Measurements from ENCODE around the gene USO1.
"Not testable (repeated sequence)": the region's sequence is repeated elsewhere in the genome, so short reads cannot be mapped to it uniquely, and the experiment has no call there.

USO1 gene, protein sequence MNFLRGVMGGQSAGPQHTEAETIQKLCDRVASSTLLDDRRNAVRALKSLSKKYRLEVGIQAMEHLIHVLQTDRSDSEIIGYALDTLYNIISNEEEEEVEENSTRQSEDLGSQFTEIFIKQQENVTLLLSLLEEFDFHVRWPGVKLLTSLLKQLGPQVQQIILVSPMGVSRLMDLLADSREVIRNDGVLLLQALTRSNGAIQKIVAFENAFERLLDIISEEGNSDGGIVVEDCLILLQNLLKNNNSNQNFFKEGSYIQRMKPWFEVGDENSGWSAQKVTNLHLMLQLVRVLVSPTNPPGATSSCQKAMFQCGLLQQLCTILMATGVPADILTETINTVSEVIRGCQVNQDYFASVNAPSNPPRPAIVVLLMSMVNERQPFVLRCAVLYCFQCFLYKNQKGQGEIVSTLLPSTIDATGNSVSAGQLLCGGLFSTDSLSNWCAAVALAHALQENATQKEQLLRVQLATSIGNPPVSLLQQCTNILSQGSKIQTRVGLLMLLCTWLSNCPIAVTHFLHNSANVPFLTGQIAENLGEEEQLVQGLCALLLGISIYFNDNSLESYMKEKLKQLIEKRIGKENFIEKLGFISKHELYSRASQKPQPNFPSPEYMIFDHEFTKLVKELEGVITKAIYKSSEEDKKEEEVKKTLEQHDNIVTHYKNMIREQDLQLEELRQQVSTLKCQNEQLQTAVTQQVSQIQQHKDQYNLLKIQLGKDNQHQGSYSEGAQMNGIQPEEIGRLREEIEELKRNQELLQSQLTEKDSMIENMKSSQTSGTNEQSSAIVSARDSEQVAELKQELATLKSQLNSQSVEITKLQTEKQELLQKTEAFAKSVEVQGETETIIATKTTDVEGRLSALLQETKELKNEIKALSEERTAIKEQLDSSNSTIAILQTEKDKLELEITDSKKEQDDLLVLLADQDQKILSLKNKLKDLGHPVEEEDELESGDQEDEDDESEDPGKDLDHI

DNA sequence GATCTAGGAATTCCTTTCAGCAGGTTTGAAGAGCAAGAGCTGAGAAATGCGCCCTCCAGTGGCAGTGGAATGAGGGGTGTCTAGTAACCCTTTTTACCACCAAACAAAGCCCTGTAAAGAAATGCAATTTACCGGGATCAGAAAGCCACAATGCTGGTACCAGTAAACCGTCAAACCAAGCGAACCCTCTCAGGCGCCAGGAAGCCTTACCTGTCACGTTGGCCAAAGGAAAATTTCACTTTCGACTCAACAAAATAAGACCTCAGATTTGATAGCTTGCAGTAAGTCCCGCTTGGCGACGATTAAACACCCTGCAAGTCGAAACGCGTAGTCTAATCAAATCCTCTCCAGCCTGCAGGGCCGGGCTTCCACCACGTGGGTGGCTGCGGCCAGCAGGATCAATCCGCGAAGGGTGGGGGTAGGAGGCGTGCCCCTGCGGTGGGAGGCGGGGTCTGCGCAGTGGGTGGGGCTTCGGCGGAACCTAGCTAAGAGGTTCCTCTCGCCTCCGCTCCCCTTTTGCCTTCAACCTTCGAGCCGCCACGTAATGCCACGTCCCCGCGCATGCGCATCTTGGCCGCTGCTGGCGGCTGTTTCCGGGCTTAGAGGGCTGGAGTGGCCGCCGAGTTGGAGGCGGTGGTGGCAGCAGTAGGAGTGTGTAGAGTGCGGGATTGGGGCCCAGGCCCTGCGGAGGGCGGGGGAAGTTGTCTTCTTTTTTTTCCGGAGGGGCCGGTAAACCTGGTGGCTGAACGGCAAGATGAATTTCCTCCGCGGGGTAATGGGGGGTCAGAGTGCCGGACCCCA is at the start of gene USO1:
USO1 (plus strand) TSS at position 512 of the 801 bp plus-strand sequence; CDS start at position 755, 243 bp downstream.
- peak; percentile 89 for FAIRE-seq

DNA sequence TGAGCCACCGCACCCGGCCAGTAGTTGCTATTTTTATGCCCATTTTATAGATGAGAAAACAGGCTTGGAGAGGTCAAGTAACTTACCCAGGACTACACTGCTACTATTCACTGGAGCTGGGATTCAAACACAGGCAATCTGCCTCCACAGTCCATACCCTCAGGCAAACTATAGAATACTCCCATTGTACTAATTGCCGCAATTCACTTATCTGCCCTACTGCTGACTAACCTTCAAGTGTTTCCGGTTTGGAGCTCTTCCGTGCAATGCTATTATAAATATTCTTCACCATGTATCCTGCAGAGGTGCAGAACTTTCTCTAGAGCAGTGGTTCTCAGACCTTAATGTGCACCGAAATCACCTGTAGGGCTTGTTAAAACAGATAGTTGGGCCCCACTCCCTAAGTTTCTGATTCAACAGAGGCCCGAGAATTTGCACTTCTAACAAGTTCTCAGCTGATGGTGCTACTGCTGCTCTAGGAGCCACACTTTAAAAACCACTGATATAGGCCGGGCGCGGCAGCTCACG is 49.3 kb upstream of the USO1 start:
- FAIRE-seq, result no peak

DNA sequence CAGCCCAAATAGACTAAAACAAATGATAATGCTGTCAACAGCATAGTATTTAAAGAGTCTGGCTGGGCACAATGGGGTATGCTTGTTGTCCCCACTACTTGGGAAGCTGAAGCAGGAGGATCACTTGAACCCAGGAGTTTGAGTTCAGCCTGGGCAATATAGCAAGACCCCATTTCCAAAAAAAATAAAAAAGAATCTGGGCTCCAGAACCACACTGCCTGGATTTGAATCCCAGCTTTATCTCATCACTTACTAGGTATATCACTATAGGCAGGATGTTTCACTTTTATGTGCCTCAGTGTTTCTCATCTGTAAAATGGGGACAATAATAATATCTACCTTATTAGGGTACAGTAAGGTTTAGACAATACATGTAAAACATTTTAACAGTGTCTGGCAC is 45.9 kb upstream of the USO1 start:
- FAIRE-seq, result no peak

DNA sequence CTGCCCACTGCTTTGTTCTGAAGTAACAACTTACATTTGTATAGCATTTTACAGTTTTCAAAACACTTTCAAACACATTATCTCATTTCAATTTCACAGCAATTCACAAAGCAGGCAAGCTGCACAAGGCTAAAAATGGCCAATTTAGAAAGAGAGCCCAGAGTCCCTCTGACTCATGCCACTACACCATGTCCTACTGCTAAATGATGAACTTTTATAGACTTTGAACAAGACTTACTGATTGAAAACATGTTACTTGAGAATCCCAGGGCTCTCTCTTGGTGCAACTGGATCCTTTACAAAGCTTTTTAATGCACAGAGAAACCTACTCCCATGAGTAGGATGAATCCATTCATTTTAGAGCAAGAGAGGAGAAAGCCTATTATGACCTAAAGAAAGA is 45.4 kb upstream of the USO1 start:
- FAIRE-seq, result no peak

DNA sequence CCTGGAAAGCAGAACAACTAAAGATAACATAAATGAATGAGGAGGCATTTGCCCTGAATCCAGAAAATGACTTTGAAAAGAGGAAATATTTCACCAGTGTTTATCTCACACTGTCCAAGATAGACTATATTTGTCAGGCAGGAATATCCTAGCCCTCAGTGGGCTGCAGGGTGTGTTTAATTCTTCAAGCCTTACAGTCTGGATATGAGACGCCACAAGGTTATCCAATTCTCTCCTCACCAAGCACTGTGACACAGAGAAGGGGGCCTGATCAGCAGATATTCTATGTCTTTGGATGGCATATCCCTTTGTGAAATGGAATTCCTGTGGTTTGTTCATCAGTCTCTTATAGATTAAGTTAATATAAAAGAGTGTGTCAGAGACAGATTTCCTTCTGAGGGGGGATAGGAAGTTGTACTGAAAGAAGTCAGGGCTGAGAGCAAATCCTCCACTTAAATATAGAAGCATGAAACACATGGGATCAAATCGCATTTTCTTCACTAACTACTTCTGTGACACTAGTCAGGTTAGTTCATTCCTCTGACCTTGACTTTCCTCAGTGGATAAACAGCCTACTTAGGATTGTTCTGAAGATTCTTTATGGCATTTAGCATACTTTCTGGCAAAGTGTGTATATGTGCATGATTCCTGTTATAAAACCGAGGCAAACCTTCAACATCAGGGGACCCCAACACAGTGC is 44.4 kb upstream of the USO1 start:
- FAIRE-seq, result no peak

DNA sequence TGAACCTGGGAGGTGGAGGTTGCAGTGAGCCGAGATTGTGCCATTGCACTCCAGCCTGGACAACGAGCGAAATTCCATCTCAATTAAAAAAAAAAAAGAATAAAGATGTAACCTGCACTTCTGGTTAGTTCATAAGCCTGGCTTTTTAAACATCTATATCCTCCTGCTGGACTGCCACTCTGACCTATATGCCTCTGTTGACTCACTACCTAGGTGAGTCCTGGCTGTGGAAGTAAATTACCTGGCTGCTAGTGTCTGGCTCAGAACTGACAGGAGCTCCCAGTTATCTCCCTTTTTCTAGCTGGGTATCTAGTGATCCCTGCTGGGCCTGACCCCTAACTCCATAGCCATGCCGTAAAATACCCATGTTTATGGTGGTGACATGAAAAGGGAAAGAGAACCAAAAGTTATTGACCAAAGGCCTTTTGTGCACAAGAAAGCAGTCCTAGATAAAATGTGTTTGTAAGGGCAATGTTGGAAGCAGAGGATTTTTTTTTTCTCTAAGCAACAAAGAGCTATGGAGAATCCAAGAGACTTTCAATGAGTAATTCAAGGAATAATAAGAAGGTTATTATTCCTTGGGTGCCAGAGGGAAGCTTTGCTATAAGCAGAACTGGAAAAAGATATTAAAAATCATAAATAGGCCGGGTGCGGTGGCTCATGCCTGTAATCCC is 40.8 kb upstream of the USO1 start:
- no peak for FAIRE-seq

DNA sequence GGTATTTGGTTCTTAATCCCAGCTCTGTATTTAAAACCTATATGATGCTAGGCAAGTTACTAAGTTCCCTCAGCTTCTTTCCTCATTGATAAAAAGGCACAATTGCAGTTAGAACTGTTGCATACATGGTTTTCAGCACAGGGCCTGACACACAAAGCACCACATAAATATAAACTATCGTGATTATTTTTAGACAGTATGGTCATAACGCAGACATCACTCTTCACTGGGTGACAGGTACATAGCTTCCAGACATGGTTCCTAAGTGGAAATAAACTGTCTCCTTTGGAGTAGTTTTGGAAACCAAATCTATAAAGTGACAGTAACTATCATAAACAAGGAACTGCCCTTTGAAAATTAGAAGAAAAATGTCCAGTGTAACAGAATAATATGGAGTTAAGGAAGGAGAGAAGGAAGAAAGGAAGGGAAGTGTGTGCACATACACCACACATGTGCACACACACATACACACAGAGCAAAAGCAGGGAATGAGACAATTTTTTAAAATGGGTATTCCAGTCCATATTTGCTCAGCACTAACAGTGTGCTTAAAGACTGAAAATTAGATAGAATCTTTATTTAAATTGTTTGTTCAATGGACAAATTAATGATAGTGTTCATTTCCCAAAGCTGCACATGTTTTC is 38.7 kb upstream of the USO1 start:
- no peak for FAIRE-seq

DNA sequence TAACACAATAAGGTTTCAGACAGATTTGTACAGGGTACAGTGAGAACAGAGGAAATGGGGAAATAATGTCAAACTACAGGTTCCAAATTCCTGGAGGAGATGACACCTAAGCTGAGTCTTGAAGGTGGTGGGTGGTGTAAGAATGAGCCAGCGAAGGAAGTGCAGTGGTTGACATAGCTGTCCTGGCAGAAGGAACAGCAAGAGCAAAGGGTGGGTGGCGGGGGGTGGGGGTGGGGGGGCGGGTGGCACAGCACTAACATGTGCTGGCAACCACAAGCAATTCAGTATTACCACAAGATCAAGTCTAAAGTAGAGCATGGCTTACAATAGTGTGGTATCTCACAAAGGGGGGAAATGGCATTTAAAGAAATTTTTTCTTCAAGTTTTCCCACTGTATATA is 38.0 kb upstream of the USO1 start:
- FAIRE-seq, result no peak

DNA sequence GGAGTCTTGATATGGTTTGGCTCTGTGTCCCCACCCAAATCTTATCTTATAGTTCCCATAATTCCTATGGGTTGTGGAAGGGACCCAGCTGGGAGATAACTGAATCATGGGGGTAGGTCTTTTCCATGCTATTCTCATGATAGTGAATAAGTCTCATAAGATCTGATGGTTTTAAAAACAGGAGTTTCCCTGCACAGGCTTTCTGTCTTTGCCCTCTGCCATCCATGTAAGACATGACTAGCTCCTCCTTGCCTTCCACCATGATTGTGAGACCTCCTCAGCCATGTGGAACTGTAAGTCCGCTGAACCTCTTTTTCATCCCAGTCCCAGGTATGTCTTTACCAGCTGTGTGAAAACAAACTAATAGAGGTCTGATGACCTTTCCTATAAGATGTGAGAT is 37.3 kb upstream of the USO1 start:
- not testable (repeated sequence) for FAIRE-seq

DNA sequence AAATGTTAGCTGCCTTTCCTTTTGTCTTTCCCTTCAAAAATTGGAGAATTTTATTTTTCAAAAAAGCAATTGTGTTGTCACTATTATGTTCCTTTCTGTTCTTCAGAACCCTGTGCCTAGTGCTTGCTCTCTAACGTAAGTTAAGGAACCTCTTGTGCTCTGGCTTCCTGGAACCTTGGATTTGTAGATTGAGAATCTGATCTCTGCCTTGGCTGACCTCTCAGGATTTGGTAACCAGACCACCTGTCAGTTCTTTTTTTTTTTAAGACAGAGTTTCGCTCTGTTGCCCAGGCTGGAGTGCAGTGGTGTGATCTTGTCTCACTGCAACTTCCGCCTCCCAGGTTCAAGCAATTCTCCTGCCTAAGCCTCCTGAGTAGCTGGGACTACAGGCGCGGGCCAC is 32.3 kb upstream of the USO1 start:
- not testable (repeated sequence) for FAIRE-seq

DNA sequence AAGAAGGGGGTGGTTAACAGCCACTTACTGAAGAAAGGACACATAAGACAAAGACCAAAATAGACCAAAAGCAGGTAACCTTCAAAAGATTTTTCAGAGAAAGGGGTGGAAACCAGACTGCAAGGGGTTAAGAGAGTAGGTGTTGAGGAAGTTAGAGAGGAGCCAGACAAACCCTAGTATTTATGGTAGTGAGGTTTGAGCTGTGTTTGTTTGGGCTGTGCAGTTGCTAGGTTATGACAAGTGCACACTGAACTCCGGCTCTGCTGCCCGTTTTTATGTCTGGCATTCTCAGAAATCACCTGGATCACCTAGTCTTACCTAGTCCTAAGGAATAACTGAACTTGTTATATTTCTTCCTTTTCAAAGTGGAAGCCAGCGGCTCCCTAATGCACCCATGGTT is 28.3 kb upstream of the USO1 start:
- FAIRE-seq, result no peak

DNA sequence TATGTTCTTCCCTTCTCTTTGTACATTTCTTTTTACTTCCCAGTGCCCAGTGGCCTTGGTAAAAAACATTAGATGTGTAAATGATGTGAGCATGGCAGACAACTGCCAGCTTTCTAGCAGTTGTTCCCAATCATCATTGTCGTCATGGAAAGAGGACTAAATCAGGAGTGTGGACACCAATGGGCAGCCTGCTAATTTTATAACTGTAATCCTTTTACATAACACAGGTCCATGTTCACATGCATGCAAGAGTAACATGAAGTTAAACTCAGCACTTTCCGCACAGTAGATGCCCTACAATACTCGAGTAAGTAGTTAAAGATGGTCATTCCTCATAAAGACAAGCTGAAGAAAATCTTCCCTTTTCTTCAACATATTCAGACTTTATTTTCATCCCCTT is 27.8 kb upstream of the USO1 start:
- no peak for FAIRE-seq

DNA sequence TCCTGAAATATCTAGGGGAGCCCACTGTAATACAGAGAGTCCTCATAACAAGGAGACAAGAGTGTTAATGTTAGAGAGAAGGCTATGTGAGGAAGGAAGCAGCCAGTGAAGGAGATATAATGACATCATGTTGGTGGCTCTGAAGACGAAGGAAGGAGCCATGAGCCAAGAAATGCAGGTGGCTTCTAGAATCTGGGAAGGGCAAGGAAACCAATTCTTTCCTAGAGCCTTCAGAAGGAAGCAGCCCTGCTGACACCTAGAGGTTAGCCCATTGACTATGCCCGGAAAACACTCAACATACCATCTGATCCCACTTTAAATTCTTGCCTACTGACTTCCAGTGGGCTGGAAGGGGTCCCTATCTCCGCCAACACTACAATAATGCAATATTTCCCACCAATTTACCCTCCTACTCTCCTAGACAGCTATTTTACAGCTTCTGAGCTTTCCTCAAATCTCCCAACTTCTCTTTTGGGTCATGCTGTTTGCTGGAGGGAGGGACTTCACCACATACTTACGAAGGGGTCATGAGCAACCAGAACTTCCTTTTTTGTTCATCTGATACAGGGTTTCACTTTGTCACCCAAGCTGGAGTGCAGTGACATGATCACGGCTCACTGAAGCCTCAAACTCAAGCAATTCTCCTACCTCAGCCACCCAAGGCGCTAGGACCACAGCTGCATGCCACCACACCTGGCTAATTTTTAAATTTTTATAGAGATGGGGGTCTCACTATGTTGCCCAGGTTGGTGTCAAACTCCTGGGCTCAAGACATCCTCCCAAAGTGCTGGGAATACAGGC is 26.0 kb upstream of the USO1 start:
- no peak for FAIRE-seq

DNA sequence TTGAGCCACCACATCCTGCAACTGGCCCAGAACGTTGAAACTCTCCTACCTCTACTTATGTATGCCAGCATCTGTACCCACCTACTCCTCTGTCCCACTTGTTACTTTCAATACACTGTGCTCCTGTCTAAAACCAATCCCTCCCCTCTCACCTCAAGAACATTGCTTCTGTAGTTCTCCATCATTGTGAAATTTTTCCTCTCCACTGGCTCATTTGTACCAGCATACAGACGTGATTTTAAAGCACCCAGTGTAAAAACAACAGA is 25.5 kb upstream of the USO1 start:
- no peak for FAIRE-seq

DNA sequence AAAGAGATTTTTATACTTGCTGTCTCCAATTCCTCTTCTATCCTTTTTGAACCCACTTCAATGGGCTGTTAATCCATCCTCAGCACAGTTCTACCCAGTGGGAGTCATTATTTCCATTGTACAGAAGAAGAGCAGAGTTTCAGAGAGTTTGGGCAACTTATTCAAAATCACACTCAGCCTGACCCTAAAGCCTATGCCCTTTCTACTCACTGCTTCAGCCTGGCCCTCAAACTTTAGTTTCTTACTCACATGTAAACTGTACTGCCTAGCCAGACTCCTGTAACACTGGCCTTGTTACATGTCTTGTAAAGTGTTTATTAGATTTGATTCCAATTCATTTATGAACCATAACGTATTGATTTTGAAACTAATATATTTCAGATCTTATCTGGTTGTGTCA is 25.1 kb upstream of the USO1 start:
- no peak for FAIRE-seq

DNA sequence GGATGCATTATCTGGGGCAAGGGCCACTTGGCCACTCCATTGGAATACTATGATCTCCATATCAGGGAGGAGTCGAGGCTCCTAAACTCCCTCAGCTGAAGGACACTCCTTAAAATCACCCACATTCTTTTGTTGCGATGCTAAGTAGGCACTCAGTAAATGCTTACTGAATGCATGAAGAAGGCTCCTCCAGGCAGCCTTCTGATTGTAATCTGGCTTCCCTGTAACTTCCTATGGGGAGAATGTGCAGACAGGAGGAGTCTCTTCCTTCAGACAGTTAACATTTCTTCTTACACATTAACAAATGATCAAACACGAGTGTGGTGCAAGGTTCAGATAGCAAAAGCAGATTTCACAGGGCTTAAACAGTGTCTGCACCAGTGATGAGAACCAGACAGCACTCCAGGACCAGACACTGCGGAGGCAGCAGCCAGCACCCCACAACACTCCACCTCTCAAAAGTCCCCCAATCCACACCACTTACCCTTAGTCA is 21.4 kb upstream of the USO1 start:
- FAIRE-seq, result no peak

DNA sequence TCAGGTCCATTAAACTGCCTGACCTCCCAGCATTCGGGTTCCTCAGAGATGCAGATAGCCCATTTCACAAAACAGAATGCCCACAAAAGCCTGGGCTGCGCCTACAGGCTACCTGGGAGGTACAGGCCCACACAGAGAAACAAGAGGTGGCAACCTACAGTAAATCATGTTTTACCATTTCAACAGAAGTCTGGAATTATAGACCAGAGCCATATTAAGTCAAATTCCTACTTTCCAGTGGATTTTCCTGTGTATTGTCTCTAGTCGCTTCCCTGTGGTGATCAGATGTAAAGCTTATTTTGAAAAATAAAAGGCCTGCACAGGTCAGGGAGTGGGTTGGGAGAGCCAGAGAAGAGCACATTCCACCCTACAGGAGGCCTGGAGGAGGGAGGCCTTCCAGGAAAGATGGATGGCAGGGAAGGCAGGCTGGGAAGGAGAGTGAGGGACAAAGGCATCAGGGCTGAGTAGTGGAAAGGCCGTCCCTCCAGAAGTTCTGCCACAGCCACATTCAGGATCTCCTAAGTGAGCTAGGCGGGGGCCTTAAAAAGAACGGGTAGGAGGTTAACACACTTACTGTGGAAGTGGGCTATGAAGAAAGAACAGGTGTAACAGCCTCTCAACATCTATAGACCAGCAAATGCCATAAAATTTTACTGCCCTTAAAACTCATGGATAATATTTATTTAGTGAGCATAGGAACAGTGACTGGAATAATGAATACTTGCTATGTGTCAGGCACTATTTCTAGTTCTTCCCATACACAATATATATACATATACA is 19.0 kb upstream of the USO1 start:
- FAIRE-seq, result no peak

DNA sequence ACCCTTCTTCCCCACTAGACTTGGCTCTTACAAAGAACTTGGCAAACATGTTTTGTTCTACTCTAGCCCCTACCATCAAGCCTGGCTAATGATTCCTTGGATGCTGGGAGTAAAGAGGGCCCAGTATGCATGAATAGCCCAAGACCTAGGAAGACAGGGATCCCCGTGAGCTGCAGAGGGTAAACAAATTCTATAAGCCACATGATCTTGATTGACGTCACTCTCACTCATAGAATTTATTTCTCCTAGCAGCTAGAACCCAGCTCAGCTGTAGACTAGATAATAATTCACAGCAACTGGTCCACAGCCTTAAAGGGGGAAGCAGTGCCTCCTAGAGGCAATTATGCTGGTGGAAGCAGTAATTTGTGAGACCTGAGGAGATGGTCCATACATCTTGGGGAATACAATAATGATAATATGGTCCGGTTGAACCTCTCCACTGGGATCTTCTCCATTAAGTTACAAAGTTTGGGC is 16.1 kb upstream of the USO1 start:
- FAIRE-seq, result no peak

DNA sequence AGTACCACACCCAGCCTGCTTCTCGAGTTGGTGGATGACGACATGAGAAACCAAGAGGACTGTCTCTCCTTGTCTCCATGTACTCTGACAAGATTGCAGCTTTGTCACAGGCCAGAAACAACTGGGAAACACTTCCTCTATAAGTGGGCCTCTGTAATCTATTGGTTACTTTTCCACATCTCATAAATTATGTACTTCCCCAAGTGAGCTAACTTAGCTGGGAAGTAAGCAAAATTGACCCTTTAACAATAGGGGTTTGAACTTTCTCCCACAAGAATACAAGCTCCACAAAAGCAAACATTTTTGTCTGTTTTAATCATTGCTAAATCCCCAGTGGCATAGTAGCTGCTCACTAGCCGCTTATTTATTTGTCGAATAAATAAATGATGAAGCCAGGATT is 14.1 kb upstream of the USO1 start:
- FAIRE-seq, result no peak

Data from endometrium (tissue), 2 donors.